Natural killer cell treated with Interleukin-12 subunit alpha and Interleukin-12 subunit beta and Interleukin-15 and Interleukin-18, amount 100 ng/mL, for 72 hours (primary cell): ENCODE results near the gene CACTIN. TPM values are rescaled to one million over a fixed set of nuclear protein-coding genes. Genes with fewer than 3 reads are reported as not detected.
"Not testable (repeated sequence)": the region's sequence is repeated elsewhere in the genome, so short reads cannot be mapped to it uniquely, and the experiment has no call there.

Source experiments
- ATAC-seq, 2 donors: fragments of 150-1000 bp; cut with Tn5 transposase in 1 of 2; sonication (Bioruptor Pico), chemical (Tn5 transposase) in 1 of 2; 2 replicates each; pipeline ENCODE4 v1.10.0; 2021
- DNase-seq: peaks from one replicate; pipeline ENCODE4 v3.0.0; 2022; ENCODE audit warnings: low spot score
- H3K27ac Mint-ChIP-seq, 2 donors: 1 replicate in 1 of 2; 2 replicates in 1 of 2; pipeline ENCODE4 v1.8.0; 2022; ENCODE audit warnings: mixed read lengths in 2 of 2, mild to moderate bottlenecking in 1 of 2, moderate library complexity in 1 of 2
- H3K27me3 Mint-ChIP-seq, 2 donors: 1 replicate in 1 of 2; 2 replicates in 1 of 2; pipeline ENCODE4 v1.8.0; 2022; ENCODE audit warnings: mixed read lengths in 2 of 2
- H3K36me3 Mint-ChIP-seq: one replicate; pipeline ENCODE4 v1.8.0; 2022; ENCODE audit warnings: mixed read lengths
- H3K4me1 Mint-ChIP-seq, 2 donors: 1 replicate in 1 of 2; 2 replicates in 1 of 2; pipeline ENCODE4 v1.8.0; 2022; ENCODE audit warnings: low read depth in 2 of 2, mixed read lengths in 2 of 2, mild to moderate bottlenecking in 1 of 2
- H3K4me3 Mint-ChIP-seq: one replicate; pipeline ENCODE4 v1.8.0; 2022; ENCODE audit warnings: mixed read lengths
- H3K9me3 Mint-ChIP-seq: 2 replicates; pipeline ENCODE4 v1.8.0; 2022; ENCODE audit warnings: mixed read lengths
- total RNA-seq, 2 donors: library from RNA; stranded (reverse); gene quantifications; one replicate each; pipeline ENCODE4 v1.2.3, GENCODE V29; 2022

Gene CACTIN
- total RNA-seq, 2 donors from 2014 or later = 28.9 to 44.7 TPM

DNA sequence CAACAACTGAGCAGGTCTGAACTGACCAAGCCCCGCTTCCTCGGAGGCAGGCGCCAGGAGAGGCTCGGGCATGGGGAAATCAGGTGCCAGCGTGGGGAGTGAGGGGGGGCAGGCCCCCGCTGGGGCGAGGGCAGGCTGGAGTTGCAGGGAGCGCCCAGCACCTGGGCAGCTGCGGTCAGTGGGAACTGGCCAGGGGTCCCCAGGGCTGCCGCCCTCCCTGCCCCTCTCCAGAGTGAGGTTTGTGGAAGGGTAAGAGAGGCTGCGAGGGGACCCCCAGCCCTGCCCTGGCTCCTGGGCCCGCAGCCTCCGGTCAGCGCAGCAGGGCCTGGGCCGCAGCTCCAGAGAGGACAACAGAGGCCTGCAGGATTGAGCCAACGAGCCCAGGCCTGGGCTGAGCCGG lies 41.2 kb upstream of the CACTIN start:
- H3K9me3 Mint-ChIP-seq = no peaks in the 10 kb centered on the region
- H3K4me1 Mint-ChIP-seq = peaks cover 22 to 41% of the 10 kb centered on the region in 2 donors
- no peaks in the 10 kb centered on the region for H3K27me3 Mint-ChIP-seq
- no peak for DNase-seq
- H3K27ac Mint-ChIP-seq = no peak overlapping the region
- no peaks in the 10 kb centered on the region for H3K36me3 Mint-ChIP-seq
- no peak for ATAC-seq
- no peak overlapping the region for H3K4me3 Mint-ChIP-seq

DNA sequence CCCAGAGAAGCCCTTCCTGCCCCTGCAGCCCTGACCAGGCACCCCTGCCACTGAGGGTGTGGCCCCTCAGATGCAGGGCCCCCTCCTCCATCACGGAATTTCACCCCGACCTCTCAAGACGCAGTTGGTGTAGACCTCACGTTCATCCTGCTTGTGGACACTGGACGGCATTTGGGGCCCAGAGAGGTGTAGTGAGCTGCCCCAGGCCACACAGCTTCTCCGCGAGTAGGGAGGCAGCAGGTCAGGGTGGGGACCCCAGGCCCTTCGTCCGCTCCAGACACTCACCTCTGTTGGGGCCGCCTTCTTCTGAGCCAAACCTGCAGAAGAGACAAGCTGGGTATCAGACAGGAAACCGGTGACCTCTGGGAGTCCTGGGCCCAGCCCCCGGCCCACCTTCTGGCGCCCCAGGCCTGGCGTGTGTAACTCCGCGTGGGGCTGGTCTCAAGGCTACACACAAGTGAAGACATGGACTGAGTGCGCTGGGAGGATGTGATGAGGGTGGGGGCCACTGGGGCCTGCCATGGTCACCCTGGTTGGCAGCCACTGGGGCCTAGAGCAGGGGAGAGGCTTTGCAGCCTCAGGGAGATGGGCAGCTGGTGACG lies 40.5 kb upstream of the CACTIN start:
- Mint-ChIP-seq H3K27me3 (no peaks in the 10 kb centered on the region), H3K9me3 (no peaks in the 10 kb centered on the region), H3K27ac (no peak overlapping the region)

DNA sequence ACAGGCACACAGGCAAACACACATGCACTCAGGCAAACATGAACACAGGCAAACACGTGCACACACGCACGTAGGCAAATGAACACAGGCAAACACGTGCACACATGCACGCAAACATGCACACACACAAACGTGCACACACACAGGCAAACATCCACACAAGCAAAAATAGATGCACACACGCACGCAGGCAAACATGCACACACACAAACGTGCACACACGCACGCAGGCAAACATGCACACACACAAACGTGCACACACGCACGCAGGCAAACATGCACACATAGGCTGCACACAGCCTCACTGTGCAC lies 39.9 kb upstream of the CACTIN start:
- H3K27me3 Mint-ChIP-seq, DNase-seq, H3K4me3 Mint-ChIP-seq, H3K36me3 Mint-ChIP-seq, H3K9me3 Mint-ChIP-seq, ATAC-seq, H3K27ac Mint-ChIP-seq: not testable (repeated sequence)
- H3K4me1 Mint-ChIP-seq = peaks cover 18 to 32% of the 10 kb centered on the region in 2 donors

More for the DNA sequence above, 40.5 kb upstream of the CACTIN start:
- Mint-ChIP-seq H3K4me3 (no peak overlapping the region), H3K36me3 (no peaks in the 10 kb centered on the region), H3K4me1 (peaks cover 22 to 37% of the 10 kb centered on the region in 2 donors)
- no peak for DNase-seq
- ATAC-seq = no peak

DNA sequence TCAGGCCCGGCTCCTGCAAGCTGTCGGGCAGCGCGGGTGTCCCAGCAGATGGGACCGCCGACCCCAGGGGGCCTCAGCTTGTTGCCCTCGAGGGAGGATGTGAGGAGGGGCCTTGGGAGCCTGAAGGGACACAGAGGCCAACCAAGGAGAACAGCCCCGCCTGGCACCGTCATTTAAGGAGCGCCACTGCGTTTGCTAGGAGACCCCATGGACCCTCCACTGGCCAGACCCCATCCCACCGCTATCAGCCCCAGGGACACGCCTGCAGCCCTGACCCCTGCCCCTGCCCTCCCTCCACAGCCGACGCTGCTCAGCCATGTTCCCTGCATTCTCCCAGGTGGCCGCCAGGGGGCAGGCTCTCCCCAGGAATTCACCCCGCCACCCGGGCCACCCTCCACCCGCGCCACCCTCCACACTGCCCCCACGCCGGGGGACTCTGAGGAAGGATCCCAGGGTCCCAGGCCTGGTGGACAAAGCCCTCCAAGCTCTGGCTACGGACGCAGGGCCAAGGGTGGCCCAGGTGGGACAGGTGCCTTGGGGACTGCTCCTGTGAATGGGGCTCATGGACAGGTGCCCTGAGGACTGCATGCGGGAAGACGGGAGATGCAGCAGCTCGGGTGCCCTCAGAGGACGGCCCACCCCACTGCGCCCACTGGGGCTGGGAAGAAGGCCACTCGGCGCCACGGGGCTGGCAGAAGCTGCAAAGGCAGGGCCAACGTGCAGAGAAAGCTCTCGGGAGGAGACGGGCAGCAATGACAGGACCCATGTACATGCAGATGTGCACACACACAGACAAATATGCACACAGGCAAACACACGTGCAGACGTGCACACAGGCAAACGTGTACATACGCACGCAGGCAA lies 39.3 kb upstream of the CACTIN start:
- Mint-ChIP-seq H3K27me3 (no peaks in the 10 kb centered on the region), H3K27ac (no peak overlapping the region), H3K4me1 (peaks cover 12 to 28% of the 10 kb centered on the region in 2 donors)

DNA sequence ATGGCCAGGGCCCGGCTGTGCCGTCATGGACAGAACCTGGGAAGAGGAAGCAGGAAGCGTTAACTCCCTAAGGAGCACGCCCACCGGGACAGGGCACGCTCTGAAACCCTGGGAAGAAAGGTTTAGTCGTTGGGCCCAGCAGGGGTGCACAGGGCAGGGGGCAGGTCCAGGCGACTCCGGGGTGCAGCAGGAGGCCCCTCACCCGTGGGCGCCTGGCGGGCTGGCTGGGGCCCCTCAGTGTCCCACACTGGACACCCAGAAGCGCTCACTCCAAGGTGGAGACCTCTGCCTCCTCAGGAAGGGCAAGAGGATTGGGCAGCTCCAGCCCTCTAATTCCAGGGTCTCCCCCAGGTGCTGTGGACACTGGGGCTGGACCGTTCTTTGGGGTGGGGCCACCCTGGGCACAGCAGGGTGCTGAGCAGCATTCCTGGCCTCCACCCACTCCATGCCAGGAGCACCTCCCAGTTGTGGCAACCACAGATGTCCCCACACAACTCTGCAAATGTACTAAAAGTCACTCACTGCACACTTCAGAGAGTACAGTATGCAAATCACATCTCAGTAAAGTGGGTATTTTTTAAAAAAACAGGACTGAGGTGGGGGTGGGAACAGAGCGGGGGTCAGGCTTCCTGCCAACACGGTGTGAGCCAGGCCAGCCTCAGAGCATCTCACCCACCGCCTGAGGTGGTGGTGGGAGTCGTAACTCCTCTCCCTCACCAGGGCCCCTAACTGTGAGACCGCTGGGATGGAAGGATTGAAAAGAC lies 38.5 kb upstream of the CACTIN start:
- Mint-ChIP-seq H3K36me3 (no peaks in the 10 kb centered on the region), H3K4me1 (peaks cover 8 to 23% of the 10 kb centered on the region in 2 donors), H3K27ac (no peak overlapping the region), H3K27me3 (no peaks in the 10 kb centered on the region), H3K4me3 (no peak overlapping the region), H3K9me3 (no peaks in the 10 kb centered on the region)
- DNase-seq = no peak
- ATAC-seq = no peak

More for the DNA sequence above, 39.3 kb upstream of the CACTIN start:
- H3K9me3 Mint-ChIP-seq = no peaks in the 10 kb centered on the region
- peak; percentile 62 to 78 for ATAC-seq
- no peak overlapping the region for H3K4me3 Mint-ChIP-seq
- H3K36me3 Mint-ChIP-seq = no peaks in the 10 kb centered on the region
- DNase-seq = peak; percentile 73

DNA sequence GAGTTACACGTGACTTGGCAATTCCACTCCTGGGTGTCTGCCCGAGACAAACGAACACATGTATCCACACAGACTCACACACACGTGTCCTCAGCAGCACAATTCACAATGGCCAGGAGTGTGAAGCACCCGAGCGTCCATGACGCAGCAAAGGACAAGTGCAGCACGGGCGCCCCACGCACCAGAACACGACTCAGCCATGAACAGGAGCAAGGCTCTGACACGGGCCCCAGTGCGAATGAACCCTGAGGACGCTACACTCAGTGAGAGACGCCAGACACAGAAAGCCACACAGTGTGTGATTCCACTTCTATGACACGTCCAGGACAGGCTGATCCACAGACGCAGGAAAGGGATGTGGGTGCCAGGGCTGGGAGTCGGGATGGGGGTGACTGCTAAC lies 37.2 kb upstream of the CACTIN start:
- ATAC-seq (no peak), DNase-seq (no peak)
- H3K9me3 Mint-ChIP-seq = no peaks in the 10 kb centered on the region
- no peaks in the 10 kb centered on the region for H3K36me3 Mint-ChIP-seq
- H3K27ac Mint-ChIP-seq = no peak overlapping the region
- peaks cover 8 to 15% of the 10 kb centered on the region in 2 donors for H3K4me1 Mint-ChIP-seq
- no peaks in the 10 kb centered on the region for H3K27me3 Mint-ChIP-seq
- H3K4me3 Mint-ChIP-seq = no peak overlapping the region

DNA sequence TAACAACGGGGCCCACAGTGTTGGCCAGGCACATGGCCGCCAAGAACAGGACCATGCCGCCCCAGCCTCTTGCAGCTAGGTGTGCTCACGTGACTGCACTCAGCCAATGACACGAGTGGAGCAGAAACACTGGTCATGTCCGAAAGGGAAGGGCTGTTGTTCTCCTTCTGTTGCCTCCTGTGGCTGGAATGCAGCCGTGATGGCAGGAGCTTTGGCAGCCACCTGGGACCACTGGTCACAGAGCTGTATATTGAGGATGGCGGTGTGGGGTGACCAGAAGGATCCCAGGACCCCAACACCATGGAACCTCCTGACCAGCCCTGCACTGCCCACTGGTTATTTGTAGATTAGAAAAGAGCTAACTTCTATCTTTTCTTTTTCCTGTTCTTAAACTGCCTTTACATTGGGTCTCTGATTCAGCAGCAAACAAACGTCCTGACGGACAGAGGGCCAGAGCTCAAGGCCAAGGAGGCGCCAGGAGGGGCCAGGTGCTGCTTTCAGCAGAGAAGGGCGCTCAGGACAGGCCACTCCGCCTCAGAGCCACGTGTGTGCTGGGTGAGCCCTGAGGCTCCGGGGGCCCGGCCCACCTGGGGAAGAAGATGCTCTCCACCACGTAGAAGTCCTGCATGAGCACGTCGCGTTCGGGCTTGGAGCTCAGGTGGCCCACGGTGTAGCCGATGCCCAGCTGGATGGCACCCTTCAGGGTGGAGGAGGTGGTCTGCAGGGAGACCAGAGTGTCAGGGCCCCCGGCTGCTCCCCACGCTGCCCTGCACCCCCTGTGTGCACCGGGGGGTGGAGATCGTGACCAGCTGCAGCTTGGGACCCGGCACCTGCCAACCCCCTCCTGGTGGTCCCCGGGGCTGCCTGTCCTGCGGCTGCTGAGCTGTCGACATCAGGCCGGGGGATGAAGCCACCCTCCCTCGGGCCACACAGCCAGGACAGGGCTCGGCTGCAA lies 35.0 kb upstream of the CACTIN start:
- Mint-ChIP-seq H3K27me3 (no peaks in the 10 kb centered on the region), H3K36me3 (no peaks in the 10 kb centered on the region)
- ATAC-seq = no peak

DNA sequence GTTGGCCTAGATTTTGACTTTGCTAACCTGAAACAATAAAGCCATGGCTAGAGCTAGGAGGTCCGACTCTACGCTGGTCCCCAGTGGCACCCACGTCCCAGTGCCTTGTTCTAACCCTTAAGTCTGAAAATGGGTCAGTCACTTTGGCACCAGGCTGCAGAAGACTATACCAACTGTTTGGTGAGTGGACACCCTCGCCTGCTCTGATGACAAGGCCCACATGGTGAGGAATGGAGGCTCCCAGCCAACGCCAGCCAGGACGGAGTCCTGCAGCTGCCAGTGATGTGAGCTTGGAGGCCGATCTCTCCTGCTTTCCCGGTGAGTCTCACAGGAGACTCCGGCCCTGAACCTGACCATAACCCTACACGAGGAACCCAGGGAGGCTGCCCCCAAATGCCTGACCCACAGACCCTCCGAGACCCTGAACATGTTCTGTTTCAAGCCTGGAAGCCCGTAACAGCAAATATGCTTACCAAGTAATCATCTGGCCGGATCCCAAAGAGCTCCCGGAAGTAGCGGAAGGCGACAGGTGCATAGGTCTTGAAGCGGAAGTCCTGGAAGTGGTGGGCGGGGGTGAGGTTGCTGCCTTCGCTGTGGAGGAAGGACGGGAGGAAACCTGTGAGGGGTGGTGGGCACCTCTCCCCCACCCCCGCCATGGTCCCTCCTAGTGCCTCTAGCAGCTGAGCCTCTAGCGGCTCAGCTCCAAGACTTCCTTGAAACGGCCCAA lies 34.1 kb upstream of the CACTIN start:
- DNase-seq (no peak), ATAC-seq (no peak)
- no peaks in the 10 kb centered on the region for H3K9me3 Mint-ChIP-seq
- H3K27me3 Mint-ChIP-seq = no peaks in the 10 kb centered on the region
- H3K4me1 Mint-ChIP-seq = no peaks in the 10 kb centered on the region
- no peaks in the 10 kb centered on the region for H3K36me3 Mint-ChIP-seq
- no peak overlapping the region for H3K4me3 Mint-ChIP-seq
- H3K27ac Mint-ChIP-seq = no peak overlapping the region

More for the DNA sequence above, 35.0 kb upstream of the CACTIN start:
- Mint-ChIP-seq H3K9me3 (no peaks in the 10 kb centered on the region), H3K4me3 (no peak overlapping the region), H3K4me1 (peaks cover 7% of the 10 kb centered on the region in 2 donors), H3K27ac (no peak overlapping the region)
- DNase-seq = no peak

DNA sequence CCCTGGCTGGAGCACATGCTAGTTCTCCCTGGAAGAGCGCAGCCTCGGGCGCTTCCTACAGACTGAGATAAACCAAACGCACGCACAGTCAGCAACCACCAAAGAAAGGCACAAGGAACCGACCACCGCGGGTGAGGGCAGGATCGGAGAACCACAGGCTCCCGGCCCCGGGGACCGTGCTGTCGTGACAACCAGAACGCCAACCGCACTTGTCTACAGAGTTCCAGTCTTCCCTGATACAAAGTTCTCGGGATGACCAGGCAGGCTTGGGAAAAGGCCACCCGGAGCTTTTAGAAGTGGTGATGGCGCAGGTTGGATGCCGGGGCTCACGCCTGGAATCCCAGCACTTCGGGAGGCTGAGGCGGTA lies 33.1 kb upstream of the CACTIN start:
- H3K4me3 Mint-ChIP-seq = no peak overlapping the region
- H3K27ac Mint-ChIP-seq = no peak overlapping the region
- H3K36me3 Mint-ChIP-seq = no peaks in the 10 kb centered on the region
- ATAC-seq (no peak), DNase-seq (no peak)
- no peaks in the 10 kb centered on the region for H3K27me3 Mint-ChIP-seq
- no peaks in the 10 kb centered on the region for H3K9me3 Mint-ChIP-seq
- no peaks in the 10 kb centered on the region for H3K4me1 Mint-ChIP-seq

DNA sequence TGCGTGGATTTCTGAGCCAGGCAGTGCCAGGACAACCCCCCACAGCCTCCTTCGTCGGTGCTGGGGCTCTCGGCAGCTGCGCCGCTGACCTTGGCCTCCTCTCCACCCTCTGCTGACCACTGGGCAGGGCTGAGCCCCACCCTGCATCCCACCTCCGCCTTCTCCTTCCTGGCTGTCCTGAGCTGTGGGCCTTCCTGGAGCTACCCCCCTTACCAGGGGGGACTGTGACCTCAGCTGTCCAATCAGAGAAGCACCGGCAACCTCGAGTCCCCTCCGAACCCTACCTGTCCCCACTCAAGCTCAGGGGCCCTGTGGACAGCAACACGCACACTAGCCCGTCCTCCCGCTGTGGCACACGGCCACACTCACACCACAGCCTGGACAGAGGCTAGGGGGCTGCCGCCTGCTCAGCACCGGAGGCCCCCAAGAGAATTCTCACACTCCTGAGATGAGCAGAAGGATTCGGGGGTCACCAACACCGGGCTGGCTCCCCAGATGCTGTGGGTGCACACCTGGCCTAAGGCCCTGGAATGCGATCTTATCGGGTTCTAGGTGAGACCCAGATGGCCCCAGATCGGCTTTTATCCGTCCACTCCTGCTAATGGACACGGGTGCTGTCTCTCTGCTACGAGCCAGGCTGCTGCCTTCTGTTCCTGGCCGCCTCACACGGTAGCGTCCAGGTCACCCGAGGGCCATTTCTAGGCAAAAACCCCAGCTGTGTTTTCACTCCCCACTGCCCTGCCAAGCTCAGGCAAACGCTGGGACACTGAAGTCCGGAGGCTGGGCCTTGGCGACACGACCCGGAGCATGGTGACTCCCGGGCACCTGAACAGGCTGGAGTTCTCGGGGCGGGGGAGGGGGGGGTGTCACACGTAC lies 32.5 kb upstream of the CACTIN start:
- H3K36me3 Mint-ChIP-seq = no peaks in the 10 kb centered on the region
- no peak for ATAC-seq
- H3K9me3 Mint-ChIP-seq = no peaks in the 10 kb centered on the region
- H3K4me1 Mint-ChIP-seq = no peaks in the 10 kb centered on the region
- H3K27ac Mint-ChIP-seq = no peak overlapping the region
- H3K27me3 Mint-ChIP-seq = no peaks in the 10 kb centered on the region
- no peak for DNase-seq
- no peak overlapping the region for H3K4me3 Mint-ChIP-seq

DNA sequence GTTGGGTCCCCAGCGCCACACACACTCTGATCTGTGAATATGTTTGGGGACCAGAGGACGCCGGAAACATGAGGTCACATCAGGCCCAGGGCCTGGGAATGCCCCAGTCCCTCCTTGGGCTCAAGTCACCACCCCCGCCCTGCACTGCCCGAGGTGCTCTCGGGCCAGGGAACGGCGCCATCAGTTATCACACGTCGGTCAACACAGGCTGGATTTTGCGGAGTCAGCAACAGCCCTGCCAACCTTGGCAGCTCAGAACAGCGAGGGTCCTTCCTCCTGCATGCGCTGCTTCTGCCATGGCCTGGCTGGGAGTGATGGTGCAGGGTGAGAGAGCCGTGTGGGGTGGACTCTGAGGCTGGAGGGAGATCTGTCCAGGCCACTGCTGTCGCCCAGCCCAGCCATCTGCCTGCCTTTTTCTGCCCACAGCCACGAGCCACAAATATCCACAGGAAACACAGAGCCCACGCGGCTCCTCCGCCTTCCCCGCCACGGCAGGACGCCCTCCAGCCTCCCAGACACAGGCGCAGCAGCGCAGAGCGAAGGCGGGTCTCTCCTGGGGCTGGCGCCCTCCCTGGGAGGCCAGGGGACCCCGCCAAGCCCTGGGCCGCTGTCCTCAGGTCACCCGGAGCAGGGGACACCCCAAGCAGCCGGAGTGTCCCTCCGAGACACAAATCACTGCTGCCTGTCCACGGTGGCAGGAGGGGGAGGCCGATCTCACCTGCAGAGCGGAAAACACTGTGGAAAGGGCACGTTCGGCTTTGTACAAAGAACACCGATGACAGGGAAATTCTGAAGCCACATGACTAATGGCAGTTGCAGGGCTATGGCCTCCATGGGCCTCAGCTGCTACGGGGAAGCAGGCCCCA lies 31.6 kb upstream of the CACTIN start:
- Mint-ChIP-seq H3K4me3 (no peak overlapping the region), H3K36me3 (no peaks in the 10 kb centered on the region), H3K4me1 (no peaks in the 10 kb centered on the region), H3K9me3 (no peaks in the 10 kb centered on the region), H3K27me3 (no peaks in the 10 kb centered on the region), H3K27ac (no peak overlapping the region)
- no peak for ATAC-seq
- DNase-seq = no peak
